GM19397 (cell line): ENCODE results near the gene ACP4.
"Not testable (repeated sequence)": the region's sequence is repeated elsewhere in the genome, so short reads cannot be mapped to it uniquely, and the experiment has no call there.

Experiments used
- ATAC-seq: cut with Tn5 transposase; IDR thresholded peaks from one replicate; pipeline ENCODE4 v1.9.1; 2021; ENCODE audit warnings: mild to moderate bottlenecking, moderate library complexity; ENCODE audit not compliant: unreplicated experiment

Gene ACP4

DNA sequence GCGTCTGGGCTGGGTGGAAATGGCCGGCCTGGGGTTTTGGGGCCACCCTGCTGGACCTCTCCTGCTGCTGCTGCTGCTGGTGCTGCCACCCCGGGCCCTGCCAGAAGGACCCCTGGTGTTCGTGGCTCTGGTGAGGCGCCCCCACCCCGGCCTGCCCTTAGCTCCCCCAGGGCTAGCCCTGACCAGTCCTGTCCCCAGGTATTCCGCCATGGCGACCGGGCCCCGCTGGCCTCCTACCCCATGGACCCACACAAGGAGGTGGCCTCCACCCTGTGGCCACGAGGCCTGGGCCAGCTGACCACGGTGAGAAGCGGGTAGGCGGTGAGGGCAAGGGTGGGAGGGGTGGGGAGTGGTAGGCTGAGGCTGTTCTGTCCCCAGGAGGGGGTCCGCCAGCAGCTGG is at the start of gene ACP4:
TSS of gene ACP4 (plus strand) at position 20 of the 400 bp plus-strand sequence. CDS start at position 20, 0 bp downstream.
- ATAC-seq: no peak

- ATAC-seq: no peak
Measured at GRCh38 chr19:50741179-50741933, 48.9 kb upstream of the ACP4 start.

DNA sequence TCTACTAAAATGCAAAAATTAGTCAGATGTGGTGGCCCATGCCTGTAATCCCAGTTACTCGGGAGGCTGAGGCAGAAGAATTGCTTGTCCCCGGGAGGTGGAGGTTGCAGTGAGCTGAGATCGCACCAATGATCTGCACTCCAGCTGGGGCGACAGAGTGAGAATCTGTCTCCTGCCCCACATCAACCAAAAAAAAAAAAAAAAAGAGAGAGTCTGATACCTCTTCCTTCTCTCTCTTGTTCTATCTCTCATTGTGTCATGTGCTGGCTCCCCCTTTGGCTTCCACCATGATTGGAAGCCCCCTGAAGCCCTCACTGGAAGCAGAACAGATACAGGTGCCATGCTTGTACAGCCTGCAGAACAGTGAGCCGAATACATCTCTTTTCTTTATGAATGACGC is 46.7 kb upstream of the ACP4 start:
- ATAC-seq: no peak

GRCh38 chr19:50745221-50745620 is 45.0 kb upstream of the ACP4 start:
- ATAC-seq: no peak

GRCh38 chr19:50747141-50747540 is 43.1 kb upstream of the ACP4 start:
- ATAC-seq: not testable (repeated sequence)

DNA sequence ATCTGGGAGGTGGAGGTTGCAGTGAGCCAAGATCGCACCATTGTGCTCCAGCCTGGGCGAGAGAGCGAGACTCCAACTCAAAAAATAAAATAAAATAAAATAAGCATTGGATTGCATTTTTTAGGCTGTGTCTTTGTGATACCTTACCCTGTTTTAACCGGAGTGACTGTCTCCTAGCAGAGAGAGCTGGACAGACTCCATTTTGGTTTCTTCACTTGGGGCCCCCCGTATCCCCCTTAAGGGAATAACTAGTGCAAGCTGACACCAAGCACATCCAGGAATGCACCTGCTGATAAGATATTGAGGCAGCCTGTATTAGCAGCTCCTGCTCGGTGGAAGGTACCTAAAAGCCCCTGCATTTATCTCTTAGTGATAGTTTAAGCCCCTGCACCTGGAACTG is 40.7 kb upstream of the ACP4 start:
- ATAC-seq: no peak

GRCh38 chr19:50750010-50750409 is 40.2 kb upstream of the ACP4 start:
- ATAC-seq: no peak

- no peak for ATAC-seq
Measured at GRCh38 chr19:50753879-50754278, 36.3 kb upstream of the ACP4 start.

DNA sequence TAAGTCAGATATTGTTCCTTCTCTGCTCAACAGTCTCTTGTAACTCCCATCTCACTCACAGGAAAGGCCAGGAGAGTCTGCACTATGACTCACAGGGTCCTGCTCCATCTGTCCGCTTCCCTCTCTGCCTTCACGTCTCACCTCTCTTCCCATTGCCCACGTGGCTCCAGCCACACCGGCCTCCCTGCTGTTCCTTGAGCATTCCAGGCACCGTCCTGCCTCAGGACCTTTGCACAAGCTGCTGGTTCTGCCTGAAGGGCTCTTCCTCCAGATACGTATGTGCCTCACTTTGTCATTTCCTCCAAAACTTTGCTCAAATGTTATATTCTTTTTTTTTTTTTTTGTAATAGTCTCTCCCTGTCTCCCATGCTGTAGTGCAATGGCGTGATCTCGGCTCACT is 34.0 kb upstream of the ACP4 start:
- not testable (repeated sequence) for ATAC-seq

DNA sequence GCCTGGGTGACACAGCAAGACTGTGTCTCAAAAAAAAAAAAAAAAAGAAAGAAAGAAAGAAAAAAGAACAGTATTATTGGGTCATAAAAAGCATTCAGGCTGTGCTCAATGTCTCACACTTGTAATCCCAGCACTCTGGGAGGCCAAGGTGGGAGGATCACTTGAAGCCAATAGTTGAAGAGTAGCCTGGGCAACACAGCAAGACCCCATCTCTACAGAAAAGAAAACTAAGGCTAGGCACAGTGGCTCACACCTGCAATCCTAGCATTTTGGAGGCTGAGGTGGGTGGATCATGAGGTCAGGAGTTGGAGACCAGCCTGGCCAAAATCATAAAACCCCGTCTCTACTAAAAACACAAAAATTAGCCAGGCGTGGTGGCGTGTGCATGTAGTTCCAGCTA is 32.6 kb upstream of the ACP4 start:
- ATAC-seq: not testable (repeated sequence)

DNA sequence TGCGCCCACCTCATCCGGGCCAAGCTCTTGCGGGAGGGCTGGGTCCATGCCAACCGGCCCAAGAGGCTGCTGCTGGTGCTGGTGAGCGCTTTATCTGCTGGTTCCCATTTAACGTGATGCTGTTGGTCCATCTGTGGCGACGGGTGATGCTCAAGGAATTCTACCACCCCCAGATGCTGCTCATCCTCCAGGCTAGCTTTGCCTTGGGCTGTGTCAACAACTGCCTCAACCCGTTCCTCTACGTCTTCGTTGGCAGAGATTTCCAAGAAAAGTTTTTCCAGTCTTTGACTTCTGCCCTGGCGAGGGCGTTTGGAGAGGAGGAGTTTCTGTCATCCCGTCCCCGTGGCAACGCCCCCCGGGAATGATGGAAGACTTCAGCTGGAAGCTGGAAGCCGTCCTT is 31.1 kb upstream of the ACP4 start:
- ATAC-seq: not testable (repeated sequence)

GRCh38 chr19:50759886-50760285 is 30.3 kb upstream of the ACP4 start:
- ATAC-seq: no peak

GRCh38 chr19:50761501-50761900 is 28.7 kb upstream of the ACP4 start:
- not testable (repeated sequence) for ATAC-seq

- ATAC-seq: not testable (repeated sequence)
Measured at GRCh38 chr19:50763521-50763920, 26.7 kb upstream of the ACP4 start.

- no peak for ATAC-seq
Measured at GRCh38 chr19:50764409-50764808, 25.8 kb upstream of the ACP4 start.

GRCh38 chr19:50766746-50767145 is 23.5 kb upstream of the ACP4 start:
- ATAC-seq: not testable (repeated sequence)

DNA sequence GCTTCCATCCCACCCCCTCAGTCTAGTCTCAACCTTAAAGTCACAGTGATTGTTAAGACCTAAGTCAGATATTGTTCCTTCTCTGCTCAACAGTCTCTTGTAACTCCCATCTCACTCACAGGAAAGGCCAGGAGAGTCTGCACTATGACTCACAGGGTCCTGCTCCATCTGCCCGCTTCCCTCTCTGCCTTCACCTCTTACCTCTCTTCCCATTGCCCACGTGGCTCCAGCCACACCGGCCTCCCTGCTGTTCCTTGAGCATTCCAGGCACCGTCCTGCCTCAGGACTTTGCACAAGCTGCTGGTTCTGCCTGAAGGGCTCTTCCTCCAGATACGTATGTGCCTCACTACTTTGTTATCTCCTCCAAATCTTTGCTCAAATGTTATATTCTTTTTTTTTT is 23.0 kb upstream of the ACP4 start:
- not testable (repeated sequence) for ATAC-seq

DNA sequence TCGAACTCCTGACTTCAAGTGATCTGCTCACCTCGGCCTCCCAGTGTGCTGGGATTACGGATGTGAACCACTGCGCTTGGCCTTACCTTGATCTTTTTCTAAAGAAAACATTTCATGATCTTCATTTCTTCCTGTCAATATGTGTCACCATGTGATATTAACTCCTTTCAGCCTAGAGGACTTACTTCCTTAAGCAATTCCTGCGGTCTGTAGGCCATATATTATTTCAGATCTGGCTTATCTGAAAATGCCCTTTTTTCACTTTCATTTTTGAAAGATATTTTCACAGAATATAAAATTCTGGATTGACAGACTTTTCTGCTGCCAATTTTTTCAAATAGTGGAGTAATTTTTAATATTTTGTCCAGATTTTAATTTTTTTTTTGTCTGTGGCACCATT is 21.9 kb upstream of the ACP4 start:
- no peak for ATAC-seq

GRCh38 chr19:50770164-50770563 is 20.1 kb upstream of the ACP4 start, which contains the start of gene GPR32:
Gene GPR32, plus strand, starts transcription at chr19:50770464. Its CDS starts 137 bp downstream, at chr19:50770601.
- ATAC-seq: not testable (repeated sequence)

- no peak for ATAC-seq
Measured at GRCh38 chr19:50770888-50771287, 19.3 kb upstream of the ACP4 start.

DNA sequence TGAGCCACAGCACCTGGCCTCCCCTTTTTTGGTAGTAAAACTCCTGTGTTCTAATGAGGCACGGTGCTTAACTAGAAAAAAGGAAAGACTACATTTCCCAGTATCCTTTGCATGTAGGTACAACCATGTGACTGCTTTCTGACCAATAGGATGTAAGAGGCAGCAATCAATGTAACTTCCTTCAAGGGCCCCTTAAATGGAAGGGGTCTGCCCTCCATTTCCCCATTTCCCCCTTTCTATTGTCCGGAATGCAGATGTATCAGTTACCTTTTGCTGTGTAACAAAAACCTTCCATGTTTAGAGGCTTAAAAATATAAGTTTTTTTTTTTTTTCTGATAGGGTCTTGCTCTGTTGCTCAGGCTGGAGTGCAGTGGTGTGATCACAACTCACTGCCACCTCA is 17.7 kb upstream of the ACP4 start:
- no peak for ATAC-seq

GRCh38 chr19:50772912-50773311 is 17.3 kb upstream of the ACP4 start:
- not testable (repeated sequence) for ATAC-seq

- ATAC-seq: not testable (repeated sequence)
Measured at GRCh38 chr19:50773454-50773853, 16.8 kb upstream of the ACP4 start.
